Lower leg skin (tissue), 4 donors: ENCODE data around the gene GGA2. TPM values are rescaled to one million over a fixed set of nuclear protein-coding genes. Genes with fewer than 3 reads are reported as not detected.

Source experiments
- DNase-seq, 2 donors: peaks; one replicate each; pipeline ENCODE4 v3.0.0-alpha.2; 2019; ENCODE audit warnings: low spot score in 2 of 2
- H3K4me3 ChIP-seq: fragments of 200-600 bp; sonication (generic); 2 replicates; pipeline ENCODE4 v1.5.1; 2017; ENCODE audit warnings: mild to moderate bottlenecking, low read depth; ENCODE audit not compliant: poor library complexity, severe bottlenecking
- POLR2A ChIP-seq, 2 donors: fragments of 450-650 bp; IDR thresholded peaks; one replicate each; pipeline ENCODE4 v1.6.1; 2016 to 2017; ENCODE audit warnings: antibody characterized with exemption in 2 of 2, mild to moderate bottlenecking in 1 of 2, moderate library complexity in 1 of 2
- WGBS, 2 donors: methylation state at CpG; one replicate each; pipeline ENCODE4 v1.1.5; 2018; 5-methylcytosine and 5-hydroxymethylcytosine counted together
- intact Hi-C: fragments of 100-400 bp; cut with DNase I; formaldehyde crosslinking; loops from one replicate; pipeline ENCODE4 v1.15.0; 2023; ENCODE audit warnings: low total_unique reads
- total RNA-seq, 4 donors: library from RNA; depleted of rRNA; stranded (reverse); fragments of >200 nt; gene quantifications; one replicate each; pipeline ENCODE4 v1.1.0, GENCODE V29; 2016
- TF ChIP-seq, protein P1 (sequence below), 3 donors: fragments of 450-650 bp; IDR thresholded peaks; one replicate each; pipeline ENCODE4 v1.5.1; 2016; ENCODE audit warnings: antibody characterized with exemption in 3 of 3, mild to moderate bottlenecking in 3 of 3, moderate library complexity in 2 of 3

Gene GGA2
- total RNA-seq, 4 donors from 2014 or later = 40.7 to 80.4 (median 61.4) TPM

DNA sequence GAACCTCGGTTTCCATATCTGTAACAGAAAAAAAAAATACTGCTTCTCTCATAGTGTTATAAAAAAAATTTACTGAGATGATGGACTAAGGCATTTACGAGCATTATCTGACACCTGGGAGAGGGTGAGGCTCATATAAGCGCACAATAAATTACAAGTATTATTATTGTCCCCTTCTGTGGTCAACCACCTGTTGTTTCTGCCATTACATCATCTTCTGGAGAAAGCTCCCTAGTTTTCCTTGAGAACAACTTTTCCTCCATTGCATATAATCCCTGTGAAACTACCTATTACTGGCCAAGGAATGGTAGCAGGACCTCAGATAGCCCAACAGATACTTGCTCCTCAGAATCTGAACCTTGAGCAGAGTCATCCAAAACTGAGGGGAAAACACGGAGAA lies 11.7 kb upstream of the GGA2 start:
- intact Hi-C loops = no loop called here
- H3K4me3 ChIP-seq = no peak overlapping the region
- no peak for DNase-seq
- TF ChIP-seq, protein P1, sequence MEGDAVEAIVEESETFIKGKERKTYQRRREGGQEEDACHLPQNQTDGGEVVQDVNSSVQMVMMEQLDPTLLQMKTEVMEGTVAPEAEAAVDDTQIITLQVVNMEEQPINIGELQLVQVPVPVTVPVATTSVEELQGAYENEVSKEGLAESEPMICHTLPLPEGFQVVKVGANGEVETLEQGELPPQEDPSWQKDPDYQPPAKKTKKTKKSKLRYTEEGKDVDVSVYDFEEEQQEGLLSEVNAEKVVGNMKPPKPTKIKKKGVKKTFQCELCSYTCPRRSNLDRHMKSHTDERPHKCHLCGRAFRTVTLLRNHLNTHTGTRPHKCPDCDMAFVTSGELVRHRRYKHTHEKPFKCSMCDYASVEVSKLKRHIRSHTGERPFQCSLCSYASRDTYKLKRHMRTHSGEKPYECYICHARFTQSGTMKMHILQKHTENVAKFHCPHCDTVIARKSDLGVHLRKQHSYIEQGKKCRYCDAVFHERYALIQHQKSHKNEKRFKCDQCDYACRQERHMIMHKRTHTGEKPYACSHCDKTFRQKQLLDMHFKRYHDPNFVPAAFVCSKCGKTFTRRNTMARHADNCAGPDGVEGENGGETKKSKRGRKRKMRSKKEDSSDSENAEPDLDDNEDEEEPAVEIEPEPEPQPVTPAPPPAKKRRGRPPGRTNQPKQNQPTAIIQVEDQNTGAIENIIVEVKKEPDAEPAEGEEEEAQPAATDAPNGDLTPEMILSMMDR (IDR thresholded peaks at IDR 0.05) = no peak
- no peak for TF ChIP-seq POLR2A (IDR thresholded peaks at IDR 0.05)
- WGBS, 2 donors = 92 to 93% methylated on average over 4 of the region's 4 CpGs

DNA sequence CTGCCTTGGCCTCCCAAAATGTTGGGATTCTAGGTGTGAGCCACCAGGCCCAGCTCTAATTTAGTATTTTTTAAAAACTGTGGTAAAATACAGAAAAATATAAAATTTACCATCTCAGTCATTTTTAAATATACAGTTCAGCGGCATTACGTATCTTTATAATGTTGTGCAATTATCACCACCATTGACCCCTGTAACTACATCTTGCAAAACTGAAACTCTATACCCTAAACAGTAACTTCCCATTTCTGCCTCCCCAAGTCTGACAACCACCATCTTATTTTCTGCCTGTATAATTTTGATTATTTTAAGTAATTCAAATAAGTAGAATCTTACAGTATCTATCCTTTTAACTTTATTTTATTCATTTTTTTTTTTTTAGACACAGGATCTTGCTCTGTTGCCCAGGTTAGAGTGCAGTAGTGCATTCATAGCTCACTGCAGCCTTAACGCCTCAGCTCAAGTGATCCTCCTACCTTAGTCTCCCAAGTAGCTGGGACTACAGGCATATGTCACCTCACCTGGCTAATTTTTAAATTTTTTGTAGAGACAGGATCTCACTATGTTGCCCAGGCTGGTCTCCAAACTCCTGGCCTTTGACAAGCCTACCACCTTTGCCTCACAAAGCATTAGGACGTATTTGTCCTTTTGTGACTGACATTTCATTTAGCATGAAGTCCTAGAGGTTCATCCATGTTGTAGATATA lies 10.9 kb upstream of the GGA2 start:
- DNase-seq = no peak
- no peak for TF ChIP-seq POLR2A (IDR thresholded peaks at IDR 0.05)
- TF ChIP-seq, protein P1 (IDR thresholded peaks at IDR 0.05) = no peak
- H3K4me3 ChIP-seq = no peak overlapping the region
- intact Hi-C loops = no loop called here
- WGBS, 2 donors = 68 to 69% methylated on average over 4 of the region's 4 CpGs

DNA sequence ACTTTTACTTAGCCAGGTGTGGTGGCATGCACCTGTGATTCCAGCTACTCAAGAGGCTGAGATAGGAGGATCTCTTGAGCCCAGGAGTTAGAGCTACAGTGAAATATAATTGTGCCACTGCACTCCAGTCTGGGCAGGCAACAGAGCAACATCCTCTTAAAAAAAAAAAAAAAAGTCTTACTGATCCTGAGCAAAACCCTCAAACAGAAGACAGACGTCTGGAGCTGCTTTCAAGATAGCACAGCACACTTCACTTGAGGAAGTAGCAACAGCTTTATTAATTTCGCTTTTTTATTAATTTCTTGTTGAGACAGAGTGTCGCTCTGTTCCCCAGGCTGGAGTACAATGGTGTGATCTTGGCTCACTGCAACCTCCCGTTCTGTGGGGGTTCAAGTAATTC lies 10.2 kb upstream of the GGA2 start:
- H3K4me3 ChIP-seq = no peak overlapping the region
- 85 to 90% methylated on average over 4 of the region's 4 CpGs for WGBS, 2 donors
- TF ChIP-seq POLR2A (IDR thresholded peaks at IDR 0.05) = no peak
- TF ChIP-seq, protein P1 (IDR thresholded peaks at IDR 0.05) = no peak
- intact Hi-C loops = no loop called here
- DNase-seq = no peak

DNA sequence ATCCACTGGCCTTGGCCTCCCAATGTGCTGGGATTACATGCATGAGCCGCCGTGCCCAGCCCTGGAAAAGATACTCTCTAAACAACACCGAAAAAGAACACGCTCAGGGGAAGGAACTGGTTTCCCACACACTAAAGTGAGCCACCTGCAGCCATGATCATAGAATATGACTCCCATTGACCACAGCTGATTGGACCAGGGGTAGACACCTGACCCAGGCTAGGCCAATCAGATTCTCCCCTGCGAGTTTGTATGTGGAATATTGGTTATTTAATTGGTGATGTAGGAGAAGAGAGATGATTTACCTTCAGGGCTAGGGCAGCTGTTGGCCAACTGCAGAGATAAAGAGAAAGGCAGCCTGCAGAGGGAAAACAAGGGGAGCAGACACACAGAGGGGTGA lies 9.0 kb upstream of the GGA2 start:
- intact Hi-C loops = no loop called here
- WGBS, 2 donors = 92 to 96% methylated on average over 5 of the region's 5 CpGs

DNA sequence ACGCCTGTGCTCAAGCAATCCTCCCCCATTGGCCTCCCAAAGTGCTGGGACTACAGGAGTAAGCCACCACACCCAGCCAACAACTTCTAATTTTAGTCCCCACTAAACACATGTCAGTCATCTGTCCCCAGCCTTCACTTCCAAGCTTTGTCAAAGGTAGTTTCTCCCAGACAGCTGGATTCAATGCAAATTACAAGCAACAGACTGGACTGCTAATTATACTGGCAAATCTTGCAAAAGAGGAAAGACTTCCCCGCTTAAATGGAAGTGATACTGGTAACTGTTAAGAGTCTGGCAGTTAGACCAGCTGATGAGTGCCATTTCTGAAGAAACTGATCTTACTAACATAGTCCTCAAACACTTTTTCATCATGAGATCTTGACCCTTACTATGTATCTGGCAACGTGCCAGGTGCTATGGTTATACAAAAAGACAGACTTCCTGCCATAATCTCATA lies 8.2 kb upstream of the GGA2 start:
- intact Hi-C loops = no loop called here
- H3K4me3 ChIP-seq = no peak overlapping the region
- WGBS, 2 donors = 65 to 74% methylated on average over 3 of the region's 3 CpGs
- no peak for DNase-seq
- TF ChIP-seq POLR2A (IDR thresholded peaks at IDR 0.05) = no peak
- TF ChIP-seq, protein P1 (IDR thresholded peaks at IDR 0.05) = no peak

More for the DNA sequence above, 9.0 kb upstream of the GGA2 start:
- DNase-seq = no peak
- TF ChIP-seq POLR2A (IDR thresholded peaks at IDR 0.05) = no peak
- TF ChIP-seq, protein P1 (IDR thresholded peaks at IDR 0.05) = no peak
- no peak overlapping the region for H3K4me3 ChIP-seq
